HepG2 (cell line): Measurements from ENCODE around the gene ATP6V1C2. TPM values are rescaled to one million over a fixed set of nuclear protein-coding genes. Genes with fewer than 3 reads are reported as not detected.

Experiments used
- CBFB ChIP-seq: sonication (generic); formaldehyde crosslinking; IDR thresholded peaks from 2 replicates; pipeline ENCODE4 v1.4.0; 2020; ENCODE audit warnings: missing genetic modification reagents
- DR1 ChIP-seq: sonication (generic); formaldehyde crosslinking; IDR thresholded peaks from 2 replicates; pipeline ENCODE4 v1.8.0; 2021; ENCODE audit warnings: mild to moderate bottlenecking, missing genetic modification reagents, inconsistent platforms
- HDAC2 ChIP-seq: sonication (generic); formaldehyde crosslinking; IDR thresholded peaks from 2 replicates; pipeline ENCODE4 v1.4.0; 2020; ENCODE audit warnings: missing genetic modification reagents
- HMG20A ChIP-seq: IDR thresholded peaks from 2 replicates; pipeline ENCODE4 v1.6.1; 2016; ENCODE audit warnings: borderline replicate concordance
- JARID2 ChIP-seq: sonication (generic); formaldehyde crosslinking; IDR thresholded peaks from 2 replicates; pipeline ENCODE4 v1.8.1; 2023; ENCODE audit warnings: missing genetic modification reagents, inconsistent platforms; ENCODE audit not compliant: insufficient replicate concordance
- MATR3 ChIP-seq: sonication (generic); formaldehyde crosslinking; IDR thresholded peaks from 2 replicates; pipeline ENCODE4 v1.4.0; 2020; ENCODE audit warnings: missing genetic modification reagents
- MIER3 ChIP-seq: IDR thresholded peaks from 2 replicates; pipeline ENCODE4 v1.6.1; 2016; ENCODE audit warnings: missing compliant biosample characterization, borderline replicate concordance
- MLLT10 ChIP-seq: sonication (generic); formaldehyde crosslinking; IDR thresholded peaks from 2 replicates; pipeline ENCODE4 v1.4.0; 2020; ENCODE audit warnings: missing genetic modification reagents
- POLR2AphosphoS2 ChIP-seq: IDR thresholded peaks from 2 replicates; pipeline ENCODE4 v1.6.1; 2011; ENCODE audit warnings: low read depth, low read length, improper control_type of control experiment
- REPIN1 ChIP-seq: sonication (generic); formaldehyde crosslinking; IDR thresholded peaks from 2 replicates; pipeline ENCODE4 v1.8.0; 2022; ENCODE audit warnings: missing genetic modification reagents, low read depth, mild to moderate bottlenecking, borderline replicate concordance
- SALL2 ChIP-seq: sonication (generic); formaldehyde crosslinking; IDR thresholded peaks from 2 replicates; pipeline ENCODE4 v1.8.1; 2023; ENCODE audit warnings: mild to moderate bottlenecking, missing genetic modification reagents, inconsistent platforms
- SRY ChIP-seq: sonication (generic); formaldehyde crosslinking; IDR thresholded peaks from 2 replicates; pipeline ENCODE4 v1.8.0; 2022; ENCODE audit warnings: mild to moderate bottlenecking, missing genetic modification reagents
- TOPORS ChIP-seq: sonication (generic); formaldehyde crosslinking; IDR thresholded peaks from 2 replicates; pipeline ENCODE4 v1.8.0; 2023; ENCODE audit warnings: mild to moderate bottlenecking, missing genetic modification reagents
- ZBTB8A ChIP-seq: sonication (generic); formaldehyde crosslinking; IDR thresholded peaks from 2 replicates; pipeline ENCODE4 v1.4.0; 2020; ENCODE audit warnings: mild to moderate bottlenecking, low read depth, missing genetic modification reagents, borderline replicate concordance
- ZNF12 ChIP-seq: sonication (generic); formaldehyde crosslinking; IDR thresholded peaks from 2 replicates; pipeline ENCODE4 v1.5.0; 2020; ENCODE audit warnings: missing genetic modification reagents
- ZNF225 ChIP-seq: sonication (generic); formaldehyde crosslinking; IDR thresholded peaks from 2 replicates; pipeline ENCODE4 v1.4.0; 2020; ENCODE audit warnings: mild to moderate bottlenecking, missing genetic modification reagents
- ZNF737 ChIP-seq: sonication (generic); formaldehyde crosslinking; IDR thresholded peaks from 2 replicates; pipeline ENCODE4 v1.5.0; 2020; ENCODE audit warnings: missing genetic modification reagents, mild to moderate bottlenecking, borderline replicate concordance
- polyA plus RNA-seq, 8 experiments: library from polyadenylated mRNA; depleted of rRNA in 3 of 8; stranded (reverse) in 7 of 8; unstranded in 1 of 8; fragments of >200 nt; fragmentation: Illumina TruSeq in 4 of 8; extraction: Trizol in 4 of 8; gene quantifications; 2 replicates each; pipeline versions ENCODE4 v1.2.1 to v1.2.3, GENCODE V29; 2011 to 2016; ENCODE audit warnings: low read depth in 4 of 8, missing spikeins in 1 of 8, mixed read lengths in 1 of 8; ENCODE audit not compliant: insufficient read depth in 1 of 8
- total RNA-seq, 5 experiments: library from RNA; depleted of rRNA; stranded (reverse); fragments of >200 nt; fragmentation: Illumina TruSeq; extraction: Trizol; gene quantifications; 2 replicates each; pipeline ENCODE4 v1.2.3, GENCODE V29; 2016; ENCODE audit warnings: low read depth in 1 of 5
- TF ChIP-seq, protein P1 (sequence below): sonication (generic); formaldehyde crosslinking; IDR thresholded peaks from 2 replicates; pipeline ENCODE4 v1.5.1; 2020; ENCODE audit warnings: missing genetic modification reagents, mild to moderate bottlenecking, borderline replicate concordance
- TF ChIP-seq, protein P2 (sequence below): sonication (generic); formaldehyde crosslinking; IDR thresholded peaks from 2 replicates; pipeline ENCODE4 v1.5.0; 2020; ENCODE audit warnings: mild to moderate bottlenecking, missing genetic modification reagents
- TF ChIP-seq, protein P3 (sequence below): sonication (generic); formaldehyde crosslinking; IDR thresholded peaks from 2 replicates; pipeline ENCODE4; 2020; ENCODE audit warnings: missing genetic modification reagents, mild to moderate bottlenecking, borderline replicate concordance
- TF ChIP-seq, protein P4 (sequence below), 2 experiments: sonication (generic) in 1 of 2; formaldehyde crosslinking in 1 of 2; IDR thresholded peaks; 2 replicates each; pipeline versions ENCODE4 v1.4.0 to v1.6.1; 2018 to 2020; ENCODE audit warnings: missing genetic modification reagents in 2 of 2, borderline replicate concordance in 1 of 2, low read depth in 1 of 2, mild to moderate bottlenecking in 1 of 2, missing biosample characterization in 1 of 2

ATP6V1C2 gene
- total and polyA plus RNA-seq, 2 of the 13 experiments (the other 11 are each of a cell fraction or from before 2014, with no cell fraction given), result 0.04 to 0.29 TPM

DNA sequence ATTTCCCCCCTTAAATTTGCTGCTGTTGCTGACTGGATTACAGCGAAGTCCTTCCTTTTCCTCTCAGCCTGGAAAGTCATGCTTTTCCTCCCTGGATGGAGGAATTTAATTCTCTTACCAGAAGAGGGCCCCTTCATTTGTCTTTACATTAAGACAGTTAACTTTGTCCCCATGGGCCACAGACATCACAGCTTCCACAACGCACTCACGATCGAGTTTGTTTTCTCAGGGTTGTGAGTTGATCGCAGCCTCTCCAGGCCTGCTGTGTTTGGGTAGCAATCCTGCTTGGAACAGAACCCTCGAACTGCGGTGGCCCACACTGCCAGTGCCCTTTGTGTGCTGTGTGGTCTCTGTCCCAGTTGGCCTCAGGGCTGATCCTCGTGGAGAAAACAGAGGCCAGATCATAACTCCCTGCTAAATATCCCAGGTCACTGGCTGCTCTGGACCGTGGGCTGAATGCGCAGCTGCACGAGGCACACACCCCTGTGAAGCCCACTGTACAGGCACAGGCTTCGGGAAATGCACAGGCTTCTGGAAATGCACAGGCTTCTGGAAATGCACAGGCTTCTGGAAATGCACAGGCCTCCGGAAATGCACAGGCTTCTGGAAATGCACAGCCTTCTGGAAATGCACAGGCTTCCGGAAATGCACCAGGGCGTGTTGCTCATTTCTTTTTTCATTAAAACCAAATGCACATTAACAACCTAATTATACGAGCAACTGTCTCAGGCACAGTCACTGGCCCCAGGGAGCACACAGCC lies 93.3 kb downstream of the ATP6V1C2 start (continued):
- TF ChIP-seq ZNF225 (CRISPR knock-in tag) (no peak), MATR3 (CRISPR knock-in tag) (no peak), HDAC2 (peak; percentile 60; the same call in 1 of the 2 replicates), REPIN1 (CRISPR knock-in tag) (no peak), SRY (CRISPR knock-in tag) (no peak), ZNF737 (CRISPR knock-in tag) (no peak), TOPORS (CRISPR knock-in tag) (no peak), POLR2AphosphoS2 (no peak), DR1 (no peak), MLLT10 (CRISPR knock-in tag) (no peak), ZNF12 (no peak), SALL2 (CRISPR knock-in tag) (no peak), ZBTB8A (CRISPR knock-in tag) (no peak), JARID2 (CRISPR knock-in tag) (no peak), CBFB (CRISPR knock-in tag) (no peak), HMG20A (no peak), MIER3 (CRISPR knock-in tag) (peak; percentile 8; the same call in 1 of the 2 replicates)
- TF ChIP-seq, protein P1, sequence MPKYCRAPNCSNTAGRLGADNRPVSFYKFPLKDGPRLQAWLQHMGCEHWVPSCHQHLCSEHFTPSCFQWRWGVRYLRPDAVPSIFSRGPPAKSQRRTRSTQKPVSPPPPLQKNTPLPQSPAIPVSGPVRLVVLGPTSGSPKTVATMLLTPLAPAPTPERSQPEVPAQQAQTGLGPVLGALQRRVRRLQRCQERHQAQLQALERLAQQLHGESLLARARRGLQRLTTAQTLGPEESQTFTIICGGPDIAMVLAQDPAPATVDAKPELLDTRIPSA (CRISPR knock-in tag), result no peak
- TF ChIP-seq, protein P2, sequence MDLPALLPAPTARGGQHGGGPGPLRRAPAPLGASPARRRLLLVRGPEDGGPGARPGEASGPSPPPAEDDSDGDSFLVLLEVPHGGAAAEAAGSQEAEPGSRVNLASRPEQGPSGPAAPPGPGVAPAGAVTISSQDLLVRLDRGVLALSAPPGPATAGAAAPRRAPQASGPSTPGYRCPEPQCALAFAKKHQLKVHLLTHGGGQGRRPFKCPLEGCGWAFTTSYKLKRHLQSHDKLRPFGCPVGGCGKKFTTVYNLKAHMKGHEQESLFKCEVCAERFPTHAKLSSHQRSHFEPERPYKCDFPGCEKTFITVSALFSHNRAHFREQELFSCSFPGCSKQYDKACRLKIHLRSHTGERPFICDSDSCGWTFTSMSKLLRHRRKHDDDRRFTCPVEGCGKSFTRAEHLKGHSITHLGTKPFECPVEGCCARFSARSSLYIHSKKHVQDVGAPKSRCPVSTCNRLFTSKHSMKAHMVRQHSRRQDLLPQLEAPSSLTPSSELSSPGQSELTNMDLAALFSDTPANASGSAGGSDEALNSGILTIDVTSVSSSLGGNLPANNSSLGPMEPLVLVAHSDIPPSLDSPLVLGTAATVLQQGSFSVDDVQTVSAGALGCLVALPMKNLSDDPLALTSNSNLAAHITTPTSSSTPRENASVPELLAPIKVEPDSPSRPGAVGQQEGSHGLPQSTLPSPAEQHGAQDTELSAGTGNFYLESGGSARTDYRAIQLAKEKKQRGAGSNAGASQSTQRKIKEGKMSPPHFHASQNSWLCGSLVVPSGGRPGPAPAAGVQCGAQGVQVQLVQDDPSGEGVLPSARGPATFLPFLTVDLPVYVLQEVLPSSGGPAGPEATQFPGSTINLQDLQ (CRISPR knock-in tag), result no peak
- TF ChIP-seq, protein P3, sequence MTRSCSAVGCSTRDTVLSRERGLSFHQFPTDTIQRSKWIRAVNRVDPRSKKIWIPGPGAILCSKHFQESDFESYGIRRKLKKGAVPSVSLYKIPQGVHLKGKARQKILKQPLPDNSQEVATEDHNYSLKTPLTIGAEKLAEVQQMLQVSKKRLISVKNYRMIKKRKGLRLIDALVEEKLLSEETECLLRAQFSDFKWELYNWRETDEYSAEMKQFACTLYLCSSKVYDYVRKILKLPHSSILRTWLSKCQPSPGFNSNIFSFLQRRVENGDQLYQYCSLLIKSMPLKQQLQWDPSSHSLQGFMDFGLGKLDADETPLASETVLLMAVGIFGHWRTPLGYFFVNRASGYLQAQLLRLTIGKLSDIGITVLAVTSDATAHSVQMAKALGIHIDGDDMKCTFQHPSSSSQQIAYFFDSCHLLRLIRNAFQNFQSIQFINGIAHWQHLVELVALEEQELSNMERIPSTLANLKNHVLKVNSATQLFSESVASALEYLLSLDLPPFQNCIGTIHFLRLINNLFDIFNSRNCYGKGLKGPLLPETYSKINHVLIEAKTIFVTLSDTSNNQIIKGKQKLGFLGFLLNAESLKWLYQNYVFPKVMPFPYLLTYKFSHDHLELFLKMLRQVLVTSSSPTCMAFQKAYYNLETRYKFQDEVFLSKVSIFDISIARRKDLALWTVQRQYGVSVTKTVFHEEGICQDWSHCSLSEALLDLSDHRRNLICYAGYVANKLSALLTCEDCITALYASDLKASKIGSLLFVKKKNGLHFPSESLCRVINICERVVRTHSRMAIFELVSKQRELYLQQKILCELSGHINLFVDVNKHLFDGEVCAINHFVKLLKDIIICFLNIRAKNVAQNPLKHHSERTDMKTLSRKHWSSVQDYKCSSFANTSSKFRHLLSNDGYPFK (CRISPR knock-in tag), result no peak
- TF ChIP-seq, protein P4, sequence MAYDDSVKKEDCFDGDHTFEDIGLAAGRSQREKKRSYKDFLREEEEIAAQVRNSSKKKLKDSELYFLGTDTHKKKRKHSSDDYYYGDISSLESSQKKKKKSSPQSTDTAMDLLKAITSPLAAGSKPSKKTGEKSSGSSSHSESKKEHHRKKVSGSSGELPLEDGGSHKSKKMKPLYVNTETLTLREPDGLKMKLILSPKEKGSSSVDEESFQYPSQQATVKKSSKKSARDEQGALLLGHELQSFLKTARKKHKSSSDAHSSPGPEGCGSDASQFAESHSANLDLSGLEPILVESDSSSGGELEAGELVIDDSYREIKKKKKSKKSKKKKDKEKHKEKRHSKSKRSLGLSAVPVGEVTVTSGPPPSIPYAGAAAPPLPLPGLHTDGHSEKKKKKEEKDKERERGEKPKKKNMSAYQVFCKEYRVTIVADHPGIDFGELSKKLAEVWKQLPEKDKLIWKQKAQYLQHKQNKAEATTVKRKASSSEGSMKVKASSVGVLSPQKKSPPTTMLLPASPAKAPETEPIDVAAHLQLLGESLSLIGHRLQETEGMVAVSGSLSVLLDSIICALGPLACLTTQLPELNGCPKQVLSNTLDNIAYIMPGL (CRISPR knock-in tag; IDR thresholded peaks at IDR 0.05; ENCODE audit: borderline replicate concordance in 1 of 2, low read depth in 1 of 2), result peak; percentile 60 to 70; a peak in 3 of 4 replicates
